Measurements from ENCODE around the gene KCNQ1.

Gene KCNQ1

DNA sequence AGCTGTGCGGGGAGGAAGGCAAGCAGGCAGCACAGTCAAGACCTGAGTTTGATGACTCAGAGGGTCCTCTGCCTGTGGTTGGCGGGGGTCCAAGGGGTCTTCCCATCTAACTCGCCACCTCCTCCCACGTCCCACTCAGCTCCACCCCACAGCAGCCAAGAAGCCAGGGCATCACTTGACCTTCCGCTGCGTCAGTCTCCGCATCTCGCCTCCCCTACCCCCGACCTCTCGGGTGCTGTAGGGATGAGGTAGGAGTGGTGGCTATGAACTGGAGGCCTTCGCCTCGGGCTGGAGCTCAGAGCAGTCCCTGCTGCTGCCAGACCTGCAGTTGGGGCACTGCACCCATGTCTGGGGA is 350.1 kb downstream of the KCNQ1 start:
- no peaks in the 10 kb centered on the region for H4K20me1 ChIP-seq (ENCODE audit: insufficient read depth, low read length)
- no peak overlapping the region for H2AFZ ChIP-seq (ENCODE audit: low read length)
- no peaks in the 10 kb centered on the region for H3K36me3 ChIP-seq (ENCODE audit: insufficient read depth, low read length)
- H3K4me2 ChIP-seq (ENCODE audit: low read length) = no peak overlapping the region
- no peak overlapping the region for H3K27ac ChIP-seq (ENCODE audit: low read depth, low read length, poor library complexity, severe bottlenecking)
- H3K27me3 ChIP-seq (ENCODE audit: insufficient read depth, low read length) = no peaks in the 10 kb centered on the region
- no peaks in the 10 kb centered on the region for H3F3A ChIP-seq (ENCODE audit: insufficient read depth, low read length)
- H3K9me3 ChIP-seq (ENCODE audit: low read length) = no peaks in the 10 kb centered on the region
- TF ChIP-seq, protein P1, sequence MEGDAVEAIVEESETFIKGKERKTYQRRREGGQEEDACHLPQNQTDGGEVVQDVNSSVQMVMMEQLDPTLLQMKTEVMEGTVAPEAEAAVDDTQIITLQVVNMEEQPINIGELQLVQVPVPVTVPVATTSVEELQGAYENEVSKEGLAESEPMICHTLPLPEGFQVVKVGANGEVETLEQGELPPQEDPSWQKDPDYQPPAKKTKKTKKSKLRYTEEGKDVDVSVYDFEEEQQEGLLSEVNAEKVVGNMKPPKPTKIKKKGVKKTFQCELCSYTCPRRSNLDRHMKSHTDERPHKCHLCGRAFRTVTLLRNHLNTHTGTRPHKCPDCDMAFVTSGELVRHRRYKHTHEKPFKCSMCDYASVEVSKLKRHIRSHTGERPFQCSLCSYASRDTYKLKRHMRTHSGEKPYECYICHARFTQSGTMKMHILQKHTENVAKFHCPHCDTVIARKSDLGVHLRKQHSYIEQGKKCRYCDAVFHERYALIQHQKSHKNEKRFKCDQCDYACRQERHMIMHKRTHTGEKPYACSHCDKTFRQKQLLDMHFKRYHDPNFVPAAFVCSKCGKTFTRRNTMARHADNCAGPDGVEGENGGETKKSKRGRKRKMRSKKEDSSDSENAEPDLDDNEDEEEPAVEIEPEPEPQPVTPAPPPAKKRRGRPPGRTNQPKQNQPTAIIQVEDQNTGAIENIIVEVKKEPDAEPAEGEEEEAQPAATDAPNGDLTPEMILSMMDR (IDR thresholded peaks at IDR 0.05; ENCODE audit: low read length) = no peak
- no peak for TF ChIP-seq EZH2 (IDR thresholded peaks at IDR 0.05; ENCODE audit: borderline replicate concordance, low read length)
- H3K9me2 ChIP-seq (ENCODE audit: low read depth, low read length) = no peaks in the 10 kb centered on the region
- H3K4me3 ChIP-seq (ENCODE audit: low read depth, low read length, poor library complexity, severe bottlenecking) = no peak overlapping the region
- H3K4me1 ChIP-seq (ENCODE audit: insufficient read depth, low read length, severe bottlenecking) = no peaks in the 10 kb centered on the region
- no peak overlapping the region for H3K9ac ChIP-seq (ENCODE audit: low read length)
- H3K79me2 ChIP-seq (ENCODE audit: insufficient read depth, low read length) = no peaks in the 10 kb centered on the region

DNA sequence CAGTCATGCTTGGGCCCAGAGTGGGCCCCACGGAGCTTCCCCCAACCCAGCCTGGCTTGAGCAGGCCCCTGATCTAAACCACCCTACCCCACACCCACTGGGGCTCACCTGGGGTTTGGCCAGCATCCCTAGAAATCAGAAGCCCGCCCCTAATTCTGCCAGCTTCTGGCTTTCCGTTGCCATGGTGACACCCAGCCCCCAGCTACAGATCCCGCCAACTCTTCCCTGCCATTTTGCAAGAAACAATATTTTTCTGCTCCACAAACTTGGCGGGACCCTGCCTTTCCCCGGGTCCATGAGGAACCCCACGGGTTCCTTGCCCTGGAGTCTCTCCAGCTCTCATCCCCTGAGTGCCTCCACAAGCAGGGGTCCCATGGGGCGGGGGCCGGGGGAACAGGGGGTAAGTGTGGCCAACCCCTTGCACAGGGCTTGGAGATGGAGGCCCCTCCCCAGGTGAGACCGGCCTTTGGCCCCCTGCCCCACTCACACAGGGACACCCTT is 350.7 kb downstream of the KCNQ1 start:
- Histone ChIP-seq H3K4me3 (ENCODE audit: low read depth, low read length, poor library complexity, severe bottlenecking) (no peak overlapping the region), H3K4me2 (ENCODE audit: low read length) (no peak overlapping the region), H3F3A (ENCODE audit: insufficient read depth, low read length) (no peaks in the 10 kb centered on the region), H4K20me1 (ENCODE audit: insufficient read depth, low read length) (no peaks in the 10 kb centered on the region), H3K79me2 (ENCODE audit: insufficient read depth, low read length) (no peaks in the 10 kb centered on the region), H3K27ac (ENCODE audit: low read depth, low read length, poor library complexity, severe bottlenecking) (no peak overlapping the region), H3K9ac (ENCODE audit: low read length) (no peak overlapping the region), H3K36me3 (ENCODE audit: insufficient read depth, low read length) (no peaks in the 10 kb centered on the region), H3K4me1 (ENCODE audit: insufficient read depth, low read length, severe bottlenecking) (no peaks in the 10 kb centered on the region), H3K27me3 (ENCODE audit: insufficient read depth, low read length) (no peaks in the 10 kb centered on the region), H3K9me3 (ENCODE audit: low read length) (no peaks in the 10 kb centered on the region), H2AFZ (ENCODE audit: low read length) (no peak overlapping the region), H3K9me2 (ENCODE audit: low read depth, low read length) (no peaks in the 10 kb centered on the region)
- no peak for TF ChIP-seq EZH2 (IDR thresholded peaks at IDR 0.05; ENCODE audit: borderline replicate concordance, low read length)
- TF ChIP-seq, protein P1 (IDR thresholded peaks at IDR 0.05; ENCODE audit: low read length) = no peak

DNA sequence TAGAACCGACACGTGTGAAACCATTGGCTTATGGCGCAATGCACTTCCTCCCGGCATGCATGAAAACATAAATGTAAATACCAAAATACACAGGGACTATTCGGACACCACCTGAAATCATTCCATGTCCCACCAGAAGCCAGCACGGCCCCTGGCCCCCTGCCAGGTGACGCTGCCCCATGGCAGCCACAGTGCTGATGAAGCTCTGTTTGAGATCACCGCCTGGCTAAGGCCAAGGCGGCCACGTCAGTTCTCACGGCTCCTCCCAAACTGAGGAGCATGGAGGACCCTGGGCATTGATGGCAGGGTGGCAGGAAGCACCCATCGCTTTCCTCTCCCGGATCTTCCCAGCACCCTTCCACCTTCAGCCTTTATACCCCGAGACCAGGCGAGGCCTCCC is 351.3 kb downstream of the KCNQ1 start:
- TF ChIP-seq, protein P1 (IDR thresholded peaks at IDR 0.05; ENCODE audit: low read length) = no peak
- no peak for TF ChIP-seq EZH2 (IDR thresholded peaks at IDR 0.05; ENCODE audit: borderline replicate concordance, low read length)
- no peaks in the 10 kb centered on the region for H3K9me2 ChIP-seq (ENCODE audit: low read depth, low read length)
- no peaks in the 10 kb centered on the region for H3K4me1 ChIP-seq (ENCODE audit: insufficient read depth, low read length, severe bottlenecking)
- no peaks in the 10 kb centered on the region for H3K9me3 ChIP-seq (ENCODE audit: low read length)
- H3K27ac ChIP-seq (ENCODE audit: low read depth, low read length, poor library complexity, severe bottlenecking) = no peak overlapping the region
- no peaks in the 10 kb centered on the region for H3K27me3 ChIP-seq (ENCODE audit: insufficient read depth, low read length)
- H3K79me2 ChIP-seq (ENCODE audit: insufficient read depth, low read length) = no peaks in the 10 kb centered on the region
- H2AFZ ChIP-seq (ENCODE audit: low read length) = no peak overlapping the region
- H3K4me3 ChIP-seq (ENCODE audit: low read depth, low read length, poor library complexity, severe bottlenecking) = no peak overlapping the region
- H3K36me3 ChIP-seq (ENCODE audit: insufficient read depth, low read length) = no peaks in the 10 kb centered on the region
- no peak overlapping the region for H3K4me2 ChIP-seq (ENCODE audit: low read length)
- no peaks in the 10 kb centered on the region for H3F3A ChIP-seq (ENCODE audit: insufficient read depth, low read length)
- no peak overlapping the region for H3K9ac ChIP-seq (ENCODE audit: low read length)
- H4K20me1 ChIP-seq (ENCODE audit: insufficient read depth, low read length) = no peaks in the 10 kb centered on the region
